Mammary epithelial cell (primary cell): ENCODE results near the gene LMBRD1.

ENCODE experiments used
- EZH2 ChIP-seq: IDR thresholded peaks from 2 replicates; pipeline ENCODE4 v1.6.1; 2012; ENCODE audit warnings: low read length, inconsistent platforms, borderline replicate concordance
- TF ChIP-seq, protein P1 (sequence below), 2 donors: IDR thresholded peaks in 1 of 2; conservative IDR thresholded peaks in 1 of 2; 2 replicates each; pipeline ENCODE4 v1.5.1; 2011 to 2012; ENCODE audit warnings: inconsistent platforms in 2 of 2, low read length in 2 of 2, mild to moderate bottlenecking in 2 of 2, control low read depth in 1 of 2, low read depth in 1 of 2; ENCODE audit not compliant: insufficient read depth in 1 of 2; ENCODE audit errors: extremely low read depth in 1 of 2

DNA sequence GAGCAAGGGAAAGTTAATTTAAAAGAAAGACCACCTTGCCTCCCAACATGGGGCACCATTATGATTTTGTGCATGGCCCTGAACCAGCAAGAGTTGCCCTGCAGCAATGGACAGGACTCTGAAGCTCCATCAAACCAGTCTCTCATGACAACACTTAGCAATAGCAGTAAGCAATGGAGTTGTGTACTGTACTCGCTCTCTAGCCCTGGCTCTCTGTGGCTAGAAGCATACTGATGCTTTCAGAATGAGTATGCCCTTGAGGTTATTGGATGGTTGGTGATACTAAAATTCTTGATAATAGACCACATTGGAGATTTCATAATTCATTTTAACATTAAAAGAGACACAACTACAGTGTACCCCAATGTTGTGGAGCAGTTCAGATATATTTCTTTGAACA lies 23.2 kb upstream of the LMBRD1 start:
- TF ChIP-seq, protein P1, sequence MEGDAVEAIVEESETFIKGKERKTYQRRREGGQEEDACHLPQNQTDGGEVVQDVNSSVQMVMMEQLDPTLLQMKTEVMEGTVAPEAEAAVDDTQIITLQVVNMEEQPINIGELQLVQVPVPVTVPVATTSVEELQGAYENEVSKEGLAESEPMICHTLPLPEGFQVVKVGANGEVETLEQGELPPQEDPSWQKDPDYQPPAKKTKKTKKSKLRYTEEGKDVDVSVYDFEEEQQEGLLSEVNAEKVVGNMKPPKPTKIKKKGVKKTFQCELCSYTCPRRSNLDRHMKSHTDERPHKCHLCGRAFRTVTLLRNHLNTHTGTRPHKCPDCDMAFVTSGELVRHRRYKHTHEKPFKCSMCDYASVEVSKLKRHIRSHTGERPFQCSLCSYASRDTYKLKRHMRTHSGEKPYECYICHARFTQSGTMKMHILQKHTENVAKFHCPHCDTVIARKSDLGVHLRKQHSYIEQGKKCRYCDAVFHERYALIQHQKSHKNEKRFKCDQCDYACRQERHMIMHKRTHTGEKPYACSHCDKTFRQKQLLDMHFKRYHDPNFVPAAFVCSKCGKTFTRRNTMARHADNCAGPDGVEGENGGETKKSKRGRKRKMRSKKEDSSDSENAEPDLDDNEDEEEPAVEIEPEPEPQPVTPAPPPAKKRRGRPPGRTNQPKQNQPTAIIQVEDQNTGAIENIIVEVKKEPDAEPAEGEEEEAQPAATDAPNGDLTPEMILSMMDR (conservative IDR thresholded peaks at IDR 0.05 in 1 of 2, IDR thresholded peaks at IDR 0.05 in 1 of 2; ENCODE audit: extremely low read depth in 1 of 2, insufficient read depth in 1 of 2, low read depth in 1 of 2, low read length in 2 of 2) = no peak
- no peak for TF ChIP-seq EZH2
